Keratinocyte (primary cell): ENCODE measurements around the gene ZNF777. TPM values are rescaled to one million over a fixed set of nuclear protein-coding genes. Genes with fewer than 3 reads are reported as not detected.

Experiments
- DNase-seq: peaks from one replicate; pipeline ENCODE4 v3.0.0-alpha.2; 2011; ENCODE audit warnings: low read depth, missing footprints, low spot score
- FAIRE-seq: peaks from 2 replicates; lab custom pipeline; 2011; peaks lifted over from hg19 to GRCh38; lab: Jason Lieb, UNC
- H2AFZ ChIP-seq: 2 replicates; pipeline ENCODE4 v1.6.0; 2012; ENCODE audit warnings: low read length, control low read depth, inconsistent platforms; ENCODE audit not compliant: control insufficient read depth
- H3K27ac ChIP-seq: 2 replicates; pipeline ENCODE4 v1.5.1; 2011; ENCODE audit warnings: low read length; ENCODE audit not compliant: control insufficient read depth, insufficient read depth
- H3K27me3 ChIP-seq: 3 replicates; pipeline ENCODE4 v1.6.0; 2011; ENCODE audit warnings: low read length; ENCODE audit not compliant: control insufficient read depth, insufficient read depth; ENCODE audit errors: extremely low read depth
- H3K36me3 ChIP-seq, 2 experiments: 2 replicates in 1 of 2; 3 replicates in 1 of 2; pipeline ENCODE4 v1.5.1; 2011; ENCODE audit warnings: low read length in 2 of 2, mild to moderate bottlenecking in 1 of 2; ENCODE audit not compliant: control insufficient read depth in 2 of 2, insufficient read depth in 2 of 2; ENCODE audit errors: extremely low read depth in 1 of 2
- H3K4me1 ChIP-seq: 3 replicates; pipeline ENCODE4 v1.5.1; 2011; ENCODE audit warnings: low read length; ENCODE audit not compliant: control insufficient read depth, insufficient read depth; ENCODE audit errors: extremely low read depth
- H3K4me2 ChIP-seq: 3 replicates; pipeline ENCODE4 v1.6.0; 2011; ENCODE audit warnings: low read depth, low read length; ENCODE audit not compliant: control insufficient read depth, insufficient read depth; ENCODE audit errors: extremely low read depth
- H3K4me3 ChIP-seq, 3 experiments: fragments of 200-600 bp in 1 of 3; sonication (generic) in 1 of 3; 2 replicates in 2 of 3; 3 replicates in 1 of 3; pipeline ENCODE4 v1.5.1; 2011 to 2016; ENCODE audit warnings: low read length in 3 of 3, mild to moderate bottlenecking in 3 of 3, control low read depth in 2 of 3, inconsistent platforms in 1 of 3, low read depth in 1 of 3, mixed read lengths in 1 of 3, mixed run types in 1 of 3, moderate library complexity in 1 of 3; ENCODE audit not compliant: control insufficient read depth in 2 of 3, insufficient read depth in 2 of 3; ENCODE audit errors: extremely low read depth in 1 of 3
- H3K79me2 ChIP-seq: 2 replicates; pipeline ENCODE4 v1.6.0; 2012; ENCODE audit warnings: low read length; ENCODE audit not compliant: control insufficient read depth, insufficient read depth
- H3K9ac ChIP-seq: 3 replicates; pipeline ENCODE4 v1.6.0; 2011; ENCODE audit warnings: low read length; ENCODE audit not compliant: control insufficient read depth, insufficient read depth; ENCODE audit errors: extremely low read depth
- H3K9me1 ChIP-seq: 3 replicates; pipeline ENCODE4 v1.6.0; 2011; ENCODE audit warnings: low read length; ENCODE audit not compliant: control insufficient read depth, insufficient read depth; ENCODE audit errors: extremely low read depth
- H3K9me3 ChIP-seq: 2 replicates; pipeline ENCODE4 v1.5.1; 2012; ENCODE audit warnings: low read depth, low read length; ENCODE audit not compliant: control insufficient read depth
- H4K20me1 ChIP-seq: 3 replicates; pipeline ENCODE4 v1.6.0; 2011; ENCODE audit warnings: low read length; ENCODE audit not compliant: control insufficient read depth, insufficient read depth; ENCODE audit errors: extremely low read depth
- CTCF ChIP-seq, 3 experiments: IDR thresholded peaks in 1 of 3; conservative IDR thresholded peaks in 1 of 3; optimal IDR thresholded peaks in 1 of 3; 2 replicates in 2 of 3; 3 replicates in 1 of 3; pipeline versions ENCODE3 to v1.5.1; 2011; ENCODE audit warnings: low read length in 3 of 3, mild to moderate bottlenecking in 3 of 3, moderate library complexity in 2 of 3, control low read depth in 1 of 3, inconsistent platforms in 1 of 3; ENCODE audit not compliant: insufficient read depth in 2 of 3; ENCODE audit errors: extremely low read depth in 1 of 3
- EZH2 ChIP-seq: IDR thresholded peaks from one replicate; pipeline ENCODE4 v1.6.1; 2012; ENCODE audit warnings: inconsistent platforms, mild to moderate bottlenecking, low read length, moderate library complexity
- dilution Hi-C: fragments of 300-500 bp; cut with MboI; formaldehyde crosslinking; loops from one replicate; pipeline ENCODE4 v1.7.0; 2020; ENCODE audit warnings: low sequenced_read_pairs; ENCODE audit not compliant: extremely low pct_ligation_motif_present
- polyA plus RNA-seq, 5 experiments: library from polyadenylated mRNA; depleted of rRNA in 3 of 5; stranded (reverse) in 3 of 5; stranded (forward) in 1 of 5; unstranded in 1 of 5; fragments of >200 nt; gene quantifications; 1 replicate in 1 of 5; 2 replicates in 3 of 5; 3 replicates in 1 of 5; pipeline versions ENCODE4 v1.2.1 to v1.2.3, GENCODE V29; 2011 to 2012; ENCODE audit warnings: missing spikeins in 2 of 5, low read depth in 1 of 5, low replicate concordance in 1 of 5

Gene ZNF777
- polyA plus RNA-seq, 1 donor (not counting 4 experiments of a cell fraction or from before 2014, with no cell fraction given), result 4.8 TPM

- FAIRE-seq, result no peak
These were observed 40.9 kb downstream of the ZNF777 start for GRCh38 chr7:149420006-149420405.

GRCh38 chr7:149415391-149416071 is 45.3 kb downstream of the ZNF777 start:
- Histone ChIP-seq H3K79me2 (no peaks in the 10 kb centered on the region), H3K4me1 (peaks cover 9% of the 10 kb centered on the region), H2AFZ (no peak overlapping the region), H3K27me3 (no peaks in the 10 kb centered on the region), H3K4me3 (no peak overlapping the region), H3K9me3 (no peaks in the 10 kb centered on the region), H3K9me1 (no peaks in the 10 kb centered on the region), H4K20me1 (no peaks in the 10 kb centered on the region), H3K4me2 (no peak overlapping the region), H3K36me3 (no peaks in the 10 kb centered on the region), H3K9ac (no peak overlapping the region), H3K27ac (no peak overlapping the region)
- DNase-seq (no peak), FAIRE-seq (no peak)
- TF ChIP-seq EZH2 (no peak), CTCF (optimal IDR thresholded peaks at IDR 0.05 in 1 of 3, IDR thresholded peaks at IDR 0.05 in 1 of 3, conservative IDR thresholded peaks at IDR 0.05 in 1 of 3; ENCODE audit: extremely low read depth in 1 of 3, insufficient read depth in 2 of 3, low read length in 3 of 3) (no peak)
- dilution Hi-C loops, result no loop called here

More at GRCh38 chr7:149420006-149420405, 40.9 kb downstream of the ZNF777 start:
- Histone ChIP-seq H3K9me1 (no peaks in the 10 kb centered on the region), H3K9ac (no peak overlapping the region), H2AFZ (no peak overlapping the region), H3K79me2 (no peaks in the 10 kb centered on the region), H3K4me2 (no peak overlapping the region), H3K4me1 (no peaks in the 10 kb centered on the region), H3K36me3 (no peaks in the 10 kb centered on the region), H4K20me1 (no peaks in the 10 kb centered on the region), H3K27me3 (no peaks in the 10 kb centered on the region), H3K9me3 (no peaks in the 10 kb centered on the region), H3K4me3 (no peak overlapping the region), H3K27ac (no peak overlapping the region)
- TF ChIP-seq CTCF (optimal IDR thresholded peaks at IDR 0.05 in 1 of 3, IDR thresholded peaks at IDR 0.05 in 1 of 3, conservative IDR thresholded peaks at IDR 0.05 in 1 of 3; ENCODE audit: extremely low read depth in 1 of 3, insufficient read depth in 2 of 3, low read length in 3 of 3) (no peak), EZH2 (no peak)
- DNase-seq, result no peak
- dilution Hi-C loops, result no loop called here
